ENCODE results near the gene PKD1L1. TPM values are rescaled to one million over a fixed set of nuclear protein-coding genes. Genes with fewer than 3 reads are reported as not detected.

The PKD1L1 gene
- polyA plus RNA-seq, 1 donor from 2014 or later: 2.0 TPM

GRCh38 chr7:47935336-47935735 is 12.9 kb downstream of the PKD1L1 start:
- H3K27ac ChIP-seq (ENCODE audit: low read length): no peak overlapping the region
- H2AFZ ChIP-seq (ENCODE audit: low read depth, low read length): no peak overlapping the region
- no peaks in the 10 kb centered on the region for H3K27me3 ChIP-seq (ENCODE audit: insufficient read depth, low read depth, low read length)
- H3F3A ChIP-seq (ENCODE audit: insufficient read depth, low read length, poor library complexity, severe bottlenecking): no peaks in the 10 kb centered on the region
- H4K20me1 ChIP-seq (ENCODE audit: insufficient read depth): no peaks in the 10 kb centered on the region
- H3K9me3 ChIP-seq (ENCODE audit: low read length): no peaks in the 10 kb centered on the region
- no peak overlapping the region for H3K4me3 ChIP-seq (ENCODE audit: low read length)
- no peaks in the 10 kb centered on the region for H3K36me3 ChIP-seq (ENCODE audit: insufficient read depth, low read length)
- TF ChIP-seq SMC3 (conservative IDR thresholded peaks at IDR 0.05; ENCODE audit: poor library complexity) (no peak), REST (IDR thresholded peaks at IDR 0.05; ENCODE audit: borderline replicate concordance) (no peak), EP300 (conservative IDR thresholded peaks at IDR 0.05; ENCODE audit: poor library complexity, severe bottlenecking) (no peak), MXI1 (conservative IDR thresholded peaks at IDR 0.05; ENCODE audit: poor library complexity, severe bottlenecking) (no peak), CTCF (IDR thresholded peaks at IDR 0.05; ENCODE audit: poor library complexity, severe bottlenecking) (no peak), POLR2AphosphoS5 (IDR thresholded peaks at IDR 0.05) (no peak), TAF1 (IDR thresholded peaks at IDR 0.05; ENCODE audit: low read depth) (no peak), RAD21 (conservative IDR thresholded peaks at IDR 0.05) (no peak), EZH2 (IDR thresholded peaks at IDR 0.05; ENCODE audit: borderline replicate concordance, insufficient read depth, low read length, poor library complexity, severe bottlenecking) (no peak)
- H3K9ac ChIP-seq (ENCODE audit: low read length): no peak overlapping the region
- no peaks in the 10 kb centered on the region for H3K79me2 ChIP-seq (replicated peaks; ENCODE audit: insufficient read depth, low read length)
- no peak overlapping the region for H3K4me2 ChIP-seq (ENCODE audit: low read length)
- H3K9me2 ChIP-seq (ENCODE audit: insufficient read depth, low read length): no peaks in the 10 kb centered on the region

GRCh38 chr7:47934831-47935230 is 13.4 kb downstream of the PKD1L1 start:
- Histone ChIP-seq H3K79me2 (replicated peaks; ENCODE audit: insufficient read depth, low read length) (no peaks in the 10 kb centered on the region), H3K27me3 (ENCODE audit: insufficient read depth, low read depth, low read length) (no peaks in the 10 kb centered on the region), H3K9me3 (ENCODE audit: low read length) (no peaks in the 10 kb centered on the region), H4K20me1 (ENCODE audit: insufficient read depth) (no peaks in the 10 kb centered on the region), H3K9ac (ENCODE audit: low read length) (no peak overlapping the region), H3K9me2 (ENCODE audit: insufficient read depth, low read length) (no peaks in the 10 kb centered on the region), H3F3A (ENCODE audit: insufficient read depth, low read length, poor library complexity, severe bottlenecking) (no peaks in the 10 kb centered on the region), H2AFZ (ENCODE audit: low read depth, low read length) (no peak overlapping the region), H3K4me3 (ENCODE audit: low read length) (no peak overlapping the region), H3K4me2 (ENCODE audit: low read length) (no peak overlapping the region), H3K27ac (ENCODE audit: low read length) (no peak overlapping the region), H3K36me3 (ENCODE audit: insufficient read depth, low read length) (no peaks in the 10 kb centered on the region)
- TF ChIP-seq RAD21 (conservative IDR thresholded peaks at IDR 0.05) (no peak), SMC3 (conservative IDR thresholded peaks at IDR 0.05; ENCODE audit: poor library complexity) (no peak), EP300 (conservative IDR thresholded peaks at IDR 0.05; ENCODE audit: poor library complexity, severe bottlenecking) (no peak), CTCF (IDR thresholded peaks at IDR 0.05; ENCODE audit: poor library complexity, severe bottlenecking) (no peak), EZH2 (IDR thresholded peaks at IDR 0.05; ENCODE audit: borderline replicate concordance, insufficient read depth, low read length, poor library complexity, severe bottlenecking) (no peak), TAF1 (IDR thresholded peaks at IDR 0.05; ENCODE audit: low read depth) (no peak), REST (IDR thresholded peaks at IDR 0.05; ENCODE audit: borderline replicate concordance) (no peak), POLR2AphosphoS5 (IDR thresholded peaks at IDR 0.05) (no peak), MXI1 (conservative IDR thresholded peaks at IDR 0.05; ENCODE audit: poor library complexity, severe bottlenecking) (no peak)

Data from neural cell (in vitro differentiated cells).